Hematopoietic multipotent progenitor cell treated with erythropoietin and hydrocortisone succinate and interleukin-3 and kit ligand, for 17 days (in vitro differentiated cells): ENCODE results near the gene SCNN1G.
"Not testable (repeated sequence)": the region's sequence is repeated elsewhere in the genome, so short reads cannot be mapped to it uniquely, and the experiment has no call there.

ENCODE experiments used
- DNase-seq: peaks from one replicate; pipeline ENCODE4 v3.0.0-alpha.2; 2015; ENCODE audit warnings: low spot score

SCNN1G gene

DNA sequence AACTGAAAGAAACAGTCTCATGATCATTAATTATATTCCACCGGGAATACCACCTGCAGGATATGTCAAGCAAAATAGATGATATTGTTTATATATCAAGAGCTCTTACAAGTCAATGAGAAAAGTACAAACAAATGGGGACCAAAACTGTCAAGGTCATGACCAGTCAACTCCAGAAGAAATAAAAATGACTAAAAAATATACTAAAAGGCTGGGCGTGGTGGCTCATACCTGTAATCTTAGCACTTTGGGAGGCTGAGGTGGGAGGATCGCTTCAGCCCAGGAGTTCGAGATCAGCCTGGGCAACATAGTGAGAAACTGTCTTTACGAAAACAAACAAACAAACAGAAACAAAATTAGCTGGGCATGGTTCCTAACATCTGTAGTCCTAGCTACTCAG, 69.8 kb downstream of the SCNN1G start:
- DNase-seq, result no peak

DNA sequence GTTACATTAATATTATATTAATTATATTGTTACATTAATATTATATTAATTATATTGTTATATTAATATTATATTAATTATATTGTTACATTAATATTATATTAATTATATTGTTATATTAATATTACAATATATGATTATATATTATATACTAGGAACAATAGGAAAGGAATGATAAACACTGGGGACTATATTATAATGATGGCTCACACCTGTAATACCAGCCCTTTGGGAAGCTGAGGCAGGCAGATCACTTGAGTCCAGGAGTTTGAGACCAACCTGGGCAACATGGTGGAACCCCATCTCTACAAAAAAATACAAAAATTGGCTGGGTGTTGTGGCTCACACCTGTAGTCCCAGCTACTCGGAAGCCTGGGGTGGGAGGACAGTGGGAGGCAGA, 71.1 kb downstream of the SCNN1G start:
- not testable (repeated sequence) for DNase-seq

- DNase-seq, result no peak
These were observed 71.8 kb downstream of the SCNN1G start for GRCh38 chr16:23254338-23254737.

DNA sequence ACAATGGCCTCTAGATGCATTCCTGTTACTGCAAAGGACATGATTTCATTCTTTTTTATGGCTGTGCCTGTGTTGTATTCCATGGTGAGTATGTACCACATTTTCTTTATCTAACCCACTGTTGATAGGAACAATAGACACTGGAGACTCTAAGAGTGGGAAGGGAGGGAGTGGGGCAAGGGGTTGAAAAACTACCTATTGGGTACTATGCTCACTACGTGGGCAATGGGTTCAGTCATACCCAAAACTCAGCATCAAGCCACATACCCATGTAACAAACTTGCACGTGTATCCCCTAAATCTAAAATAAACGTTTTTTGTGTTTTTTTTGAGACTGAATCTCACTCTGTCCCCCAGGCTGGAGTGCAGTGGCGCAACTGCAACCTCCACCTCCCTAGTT, 72.5 kb downstream of the SCNN1G start:
- no peak for DNase-seq

GRCh38 chr16:23256440-23256839, 73.9 kb downstream of the SCNN1G start:
- no peak for DNase-seq

DNA sequence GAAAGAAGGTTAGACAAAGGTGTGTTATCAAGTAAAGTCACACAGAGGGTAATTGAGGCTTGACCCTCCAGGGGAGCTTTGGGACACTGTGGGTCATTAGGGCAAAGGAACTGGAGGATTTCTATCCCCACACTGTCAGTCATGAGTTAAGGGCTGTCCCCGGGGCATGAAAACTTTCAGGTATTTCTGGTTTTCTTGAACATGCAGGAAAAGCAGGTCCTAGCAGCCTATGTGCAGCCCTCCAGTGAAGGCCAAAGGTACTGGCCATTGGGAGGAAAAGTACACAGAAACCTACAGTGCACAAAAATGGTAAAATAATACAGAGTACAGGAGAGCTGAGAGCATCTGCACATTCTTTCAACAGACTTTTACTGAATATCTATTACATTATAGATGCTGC, 75.1 kb downstream of the SCNN1G start:
- DNase-seq, result no peak

DNA sequence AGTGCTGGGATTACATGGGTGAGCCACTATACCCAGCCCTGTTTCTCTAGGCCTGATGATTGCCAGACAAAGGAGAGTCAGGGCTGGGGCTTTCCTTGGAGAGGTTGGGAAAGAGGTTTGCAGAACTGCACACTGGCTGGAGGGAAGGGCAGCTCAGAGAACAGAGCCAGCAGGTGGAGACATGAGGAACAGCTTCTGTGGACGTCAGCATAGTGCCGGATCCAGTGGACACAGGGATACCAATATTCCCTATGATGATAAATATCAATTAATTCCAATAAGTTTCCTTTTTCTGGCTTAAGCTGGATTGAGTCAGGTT, 76.3 kb downstream of the SCNN1G start:
- no peak for DNase-seq
